HFF-Myc (cell line): ENCODE results near the gene FREM3.
A peak's percentile ranks its signal among the peaks of the same experiment; 100 is the strongest.

Experiments
- DNase-seq: peaks from one replicate; pipeline ENCODE4 v3.0.0-alpha.2; 2011; ENCODE audit warnings: low read depth; ENCODE audit errors: extremely low read depth
- H3K4me3 ChIP-seq: replicated peaks from 2 replicates; pipeline ENCODE4 v1.5.1; 2011; ENCODE audit warnings: low read depth, mild to moderate bottlenecking, control low read depth, low read length
- CTCF ChIP-seq: IDR thresholded peaks from 2 replicates; pipeline ENCODE4 v1.5.1; 2012; ENCODE audit warnings: mild to moderate bottlenecking, low read depth, low read length, control low read depth; ENCODE audit errors: missing control alignments

Gene FREM3

GRCh38 chr4:143587703-143588102 is 112.8 kb downstream of the FREM3 start:
- DNase-seq: no peak

DNA sequence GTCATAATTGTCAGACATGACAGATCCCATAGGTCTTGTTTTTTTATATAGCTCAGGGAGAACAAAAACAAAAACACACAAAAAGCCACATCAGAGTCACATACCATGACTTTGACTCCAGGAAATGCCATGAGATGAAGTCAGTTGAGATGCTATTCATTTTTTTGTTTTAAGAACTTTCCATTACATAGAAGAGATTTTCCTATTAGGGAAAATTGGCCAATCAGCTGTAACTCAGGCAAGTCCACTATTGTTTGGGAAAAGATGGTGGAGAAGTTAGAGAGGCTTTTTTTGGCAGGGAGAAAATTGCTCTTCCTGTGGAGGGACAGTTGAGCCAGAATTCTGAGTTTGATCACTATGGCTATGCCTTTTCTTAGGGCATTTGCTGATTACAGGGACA is 114.4 kb downstream of the FREM3 start:
- TF ChIP-seq CTCF: no peak
- DNase-seq: no peak
- no peak overlapping the region for H3K4me3 ChIP-seq

More at GRCh38 chr4:143587703-143588102, 112.8 kb downstream of the FREM3 start:
- H3K4me3 ChIP-seq: no peak overlapping the region
- peak; percentile 12 for TF ChIP-seq CTCF

DNA sequence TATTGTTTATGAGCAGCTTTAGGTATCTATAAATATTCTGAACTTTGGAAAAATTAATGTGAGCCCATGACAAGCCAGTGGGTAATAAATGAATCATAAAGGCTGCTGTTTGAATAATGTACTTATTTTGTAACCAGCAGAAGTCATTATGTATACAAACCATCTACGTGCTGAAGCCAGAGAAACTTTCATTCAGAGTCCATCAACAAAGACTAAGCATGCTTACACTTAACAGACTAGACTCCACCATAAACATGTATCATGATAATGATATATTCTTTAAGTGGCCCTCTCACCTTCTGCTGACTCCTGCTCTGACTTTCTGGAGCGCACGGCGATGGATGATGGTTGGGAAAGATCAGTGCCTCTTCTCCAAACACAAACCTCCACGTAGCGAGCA is 114.9 kb downstream of the FREM3 start:
- TF ChIP-seq CTCF: no peak

DNA sequence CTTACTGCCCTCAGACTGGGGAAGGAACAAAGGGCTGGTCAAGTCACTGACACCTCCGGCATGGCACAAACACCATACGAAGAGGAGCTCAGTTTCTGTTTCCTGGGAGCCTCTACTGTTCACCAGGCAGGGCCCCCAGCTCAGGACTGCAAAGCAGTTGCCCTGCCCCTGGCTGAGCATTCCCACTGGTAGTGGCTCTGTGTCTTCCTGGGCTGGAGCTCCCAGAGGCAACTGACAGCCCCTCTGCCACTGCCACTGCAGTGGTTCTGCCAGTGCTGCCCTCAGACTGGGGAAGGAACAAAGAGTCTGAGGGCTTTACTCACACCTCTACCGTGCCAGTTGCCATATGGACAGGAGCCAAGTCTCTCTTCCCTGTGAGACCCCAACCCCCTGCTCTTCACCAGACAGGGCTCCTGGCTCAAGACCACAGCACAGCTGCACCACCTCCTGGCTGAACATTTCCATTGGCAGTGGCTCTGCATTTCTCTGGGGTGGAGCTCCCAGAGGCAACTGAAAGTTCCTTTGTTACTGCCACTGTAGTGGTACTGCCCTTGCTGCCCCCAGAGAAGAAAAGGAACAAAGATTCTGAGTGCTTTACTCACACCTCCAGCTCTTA is 119.0 kb downstream of the FREM3 start:
- DNase-seq: no peak
- TF ChIP-seq CTCF: no peak
- H3K4me3 ChIP-seq: no peak overlapping the region

More for the DNA sequence above, 114.9 kb downstream of the FREM3 start:
- no peak for DNase-seq
- H3K4me3 ChIP-seq: no peak overlapping the region

GRCh38 chr4:143575331-143575730 is 125.1 kb downstream of the FREM3 start:
- no peak for DNase-seq
- TF ChIP-seq CTCF: no peak
- H3K4me3 ChIP-seq: no peak overlapping the region

GRCh38 chr4:143564472-143564871 is 136.0 kb downstream of the FREM3 start:
- DNase-seq: no peak
- H3K4me3 ChIP-seq: no peak overlapping the region
- TF ChIP-seq CTCF: no peak

DNA sequence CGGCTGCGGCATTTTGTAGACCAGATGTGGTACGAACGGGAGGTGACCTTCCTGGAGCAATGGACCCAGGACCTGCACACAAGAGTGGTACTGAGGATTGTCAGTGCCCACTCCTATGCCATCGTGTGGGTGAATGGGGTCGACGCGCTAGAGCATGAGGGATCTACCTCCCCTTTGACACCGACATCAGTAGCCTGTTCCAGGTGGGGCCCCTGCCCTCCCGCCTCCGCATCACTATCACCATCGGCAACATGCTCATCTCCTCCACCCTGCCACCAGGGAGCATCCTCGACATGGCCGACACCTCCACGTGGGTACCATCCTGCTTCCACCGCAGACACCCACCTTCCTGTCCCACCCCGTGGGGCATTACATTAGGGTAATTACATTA is 140.7 kb downstream of the FREM3 start:
- peak overlapping the region; percentile 43 for H3K4me3 ChIP-seq
- TF ChIP-seq CTCF: no peak
- no peak for DNase-seq
